ENCODE data around the gene VTCN1. TPM values are rescaled to one million over a fixed set of nuclear protein-coding genes. Genes with fewer than 3 reads are reported as not detected.

Gene VTCN1
- polyA plus RNA-seq, 1 donor from 2014 or later, result 2.1 TPM

GRCh38 chr1:117171900-117172511 lies 38.7 kb downstream of the VTCN1 start:
- H3K36me3 ChIP-seq (ENCODE audit: insufficient read depth, low read length), result no peaks in the 10 kb centered on the region
- no peak for TF ChIP-seq MXI1 (conservative IDR thresholded peaks at IDR 0.05; ENCODE audit: poor library complexity, severe bottlenecking)
- no peak for TF ChIP-seq CTCF (IDR thresholded peaks at IDR 0.05; ENCODE audit: poor library complexity, severe bottlenecking)
- TF ChIP-seq EP300 (conservative IDR thresholded peaks at IDR 0.05; ENCODE audit: poor library complexity, severe bottlenecking), result no peak
- no peak overlapping the region for H3K4me2 ChIP-seq (ENCODE audit: low read length)
- H3K9me2 ChIP-seq (ENCODE audit: insufficient read depth, low read length), result no peaks in the 10 kb centered on the region
- H3K79me2 ChIP-seq (replicated peaks; ENCODE audit: insufficient read depth, low read length), result no peaks in the 10 kb centered on the region
- H3K9me3 ChIP-seq (ENCODE audit: low read length), result no peaks in the 10 kb centered on the region
- H3K9ac ChIP-seq (ENCODE audit: low read length), result no peak overlapping the region
- H3K27me3 ChIP-seq (ENCODE audit: insufficient read depth, low read depth, low read length), result no peaks in the 10 kb centered on the region
- H4K20me1 ChIP-seq (ENCODE audit: insufficient read depth), result no peaks in the 10 kb centered on the region
- H3K27ac ChIP-seq (ENCODE audit: low read length), result no peak overlapping the region
- no peak overlapping the region for H2AFZ ChIP-seq (ENCODE audit: low read depth, low read length)
- H3F3A ChIP-seq (ENCODE audit: insufficient read depth, low read length, poor library complexity, severe bottlenecking), result peaks cover 8% of the 10 kb centered on the region
- H3K4me3 ChIP-seq (ENCODE audit: low read length), result no peak overlapping the region

- H3K9me3 ChIP-seq (ENCODE audit: low read length), result no peaks in the 10 kb centered on the region
- H3F3A ChIP-seq (ENCODE audit: insufficient read depth, low read length, poor library complexity, severe bottlenecking), result peaks cover 8% of the 10 kb centered on the region
- no peaks in the 10 kb centered on the region for H3K79me2 ChIP-seq (replicated peaks; ENCODE audit: insufficient read depth, low read length)
- no peak overlapping the region for H2AFZ ChIP-seq (ENCODE audit: low read depth, low read length)
- H3K4me3 ChIP-seq (ENCODE audit: low read length), result no peak overlapping the region
- H3K4me2 ChIP-seq (ENCODE audit: low read length), result no peak overlapping the region
- H3K36me3 ChIP-seq (ENCODE audit: insufficient read depth, low read length), result no peaks in the 10 kb centered on the region
- no peaks in the 10 kb centered on the region for H4K20me1 ChIP-seq (ENCODE audit: insufficient read depth)
- H3K27me3 ChIP-seq (ENCODE audit: insufficient read depth, low read depth, low read length), result no peaks in the 10 kb centered on the region
- TF ChIP-seq CTCF (IDR thresholded peaks at IDR 0.05; ENCODE audit: poor library complexity, severe bottlenecking), result no peak
- TF ChIP-seq POLR2AphosphoS5 (IDR thresholded peaks at IDR 0.05), result no peak
- TF ChIP-seq, protein P1, sequence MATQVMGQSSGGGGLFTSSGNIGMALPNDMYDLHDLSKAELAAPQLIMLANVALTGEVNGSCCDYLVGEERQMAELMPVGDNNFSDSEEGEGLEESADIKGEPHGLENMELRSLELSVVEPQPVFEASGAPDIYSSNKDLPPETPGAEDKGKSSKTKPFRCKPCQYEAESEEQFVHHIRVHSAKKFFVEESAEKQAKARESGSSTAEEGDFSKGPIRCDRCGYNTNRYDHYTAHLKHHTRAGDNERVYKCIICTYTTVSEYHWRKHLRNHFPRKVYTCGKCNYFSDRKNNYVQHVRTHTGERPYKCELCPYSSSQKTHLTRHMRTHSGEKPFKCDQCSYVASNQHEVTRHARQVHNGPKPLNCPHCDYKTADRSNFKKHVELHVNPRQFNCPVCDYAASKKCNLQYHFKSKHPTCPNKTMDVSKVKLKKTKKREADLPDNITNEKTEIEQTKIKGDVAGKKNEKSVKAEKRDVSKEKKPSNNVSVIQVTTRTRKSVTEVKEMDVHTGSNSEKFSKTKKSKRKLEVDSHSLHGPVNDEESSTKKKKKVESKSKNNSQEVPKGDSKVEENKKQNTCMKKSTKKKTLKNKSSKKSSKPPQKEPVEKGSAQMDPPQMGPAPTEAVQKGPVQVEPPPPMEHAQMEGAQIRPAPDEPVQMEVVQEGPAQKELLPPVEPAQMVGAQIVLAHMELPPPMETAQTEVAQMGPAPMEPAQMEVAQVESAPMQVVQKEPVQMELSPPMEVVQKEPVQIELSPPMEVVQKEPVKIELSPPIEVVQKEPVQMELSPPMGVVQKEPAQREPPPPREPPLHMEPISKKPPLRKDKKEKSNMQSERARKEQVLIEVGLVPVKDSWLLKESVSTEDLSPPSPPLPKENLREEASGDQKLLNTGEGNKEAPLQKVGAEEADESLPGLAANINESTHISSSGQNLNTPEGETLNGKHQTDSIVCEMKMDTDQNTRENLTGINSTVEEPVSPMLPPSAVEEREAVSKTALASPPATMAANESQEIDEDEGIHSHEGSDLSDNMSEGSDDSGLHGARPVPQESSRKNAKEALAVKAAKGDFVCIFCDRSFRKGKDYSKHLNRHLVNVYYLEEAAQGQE (IDR thresholded peaks at IDR 0.05; ENCODE audit: borderline replicate concordance), result no peak
- no peak for TF ChIP-seq SMC3 (conservative IDR thresholded peaks at IDR 0.05; ENCODE audit: poor library complexity)
- TF ChIP-seq RAD21 (conservative IDR thresholded peaks at IDR 0.05), result no peak
- TF ChIP-seq MXI1 (conservative IDR thresholded peaks at IDR 0.05; ENCODE audit: poor library complexity, severe bottlenecking), result no peak
- no peaks in the 10 kb centered on the region for H3K9me2 ChIP-seq (ENCODE audit: insufficient read depth, low read length)
- no peak overlapping the region for H3K27ac ChIP-seq (ENCODE audit: low read length)
- H3K9ac ChIP-seq (ENCODE audit: low read length), result no peak overlapping the region
These were observed 40.7 kb downstream of the VTCN1 start for GRCh38 chr1:117169871-117170596.

Measured in neural cell (in vitro differentiated cells).